Type B pancreatic cell (in vitro differentiated cells): Measurements from ENCODE around the gene CACNG1. TPM values are rescaled to one million over a fixed set of nuclear protein-coding genes. Genes with fewer than 3 reads are reported as not detected.

Source experiments
- DNase-seq: peaks from one replicate; pipeline ENCODE4 v3.0.0; 2021; ENCODE audit warnings: mixed read lengths; ENCODE audit not compliant: unreplicated experiment; ENCODE audit errors: extremely low spot score
- H3K27ac Mint-ChIP-seq: 2 replicates; pipeline ENCODE4 v1.8.0; 2021; ENCODE audit warnings: mild to moderate bottlenecking, mixed read lengths
- H3K27me3 Mint-ChIP-seq: 2 replicates; pipeline ENCODE4 v1.8.0; 2021; ENCODE audit warnings: mixed read lengths
- H3K36me3 Mint-ChIP-seq: 2 replicates; pipeline ENCODE4 v1.8.0; 2021; ENCODE audit warnings: mixed read lengths
- H3K4me1 Mint-ChIP-seq: one replicate; pipeline ENCODE4 v1.8.0; 2021; ENCODE audit warnings: mixed read lengths; ENCODE audit not compliant: unreplicated experiment
- H3K4me3 Mint-ChIP-seq: 2 replicates; pipeline ENCODE4 v1.8.0; 2021; ENCODE audit warnings: mild to moderate bottlenecking, mixed read lengths
- H3K9me3 Mint-ChIP-seq: 2 replicates; pipeline ENCODE4 v1.8.0; 2021; ENCODE audit warnings: mixed read lengths
- CTCF ChIP-seq: fragments of 200-600 bp; sonication (generic); conservative IDR thresholded peaks from 2 replicates; pipeline ENCODE4 v1.5.0; 2021; ENCODE audit warnings: antibody characterized with exemption, mild to moderate bottlenecking
- total RNA-seq: library from RNA; stranded (reverse); gene quantifications from 2 replicates; pipeline ENCODE4 v1.2.1, GENCODE V29; 2021; ENCODE audit warnings: low replicate concordance

CACNG1 gene
- total RNA-seq, 1 donor from 2014 or later, result 0.24 TPM

DNA sequence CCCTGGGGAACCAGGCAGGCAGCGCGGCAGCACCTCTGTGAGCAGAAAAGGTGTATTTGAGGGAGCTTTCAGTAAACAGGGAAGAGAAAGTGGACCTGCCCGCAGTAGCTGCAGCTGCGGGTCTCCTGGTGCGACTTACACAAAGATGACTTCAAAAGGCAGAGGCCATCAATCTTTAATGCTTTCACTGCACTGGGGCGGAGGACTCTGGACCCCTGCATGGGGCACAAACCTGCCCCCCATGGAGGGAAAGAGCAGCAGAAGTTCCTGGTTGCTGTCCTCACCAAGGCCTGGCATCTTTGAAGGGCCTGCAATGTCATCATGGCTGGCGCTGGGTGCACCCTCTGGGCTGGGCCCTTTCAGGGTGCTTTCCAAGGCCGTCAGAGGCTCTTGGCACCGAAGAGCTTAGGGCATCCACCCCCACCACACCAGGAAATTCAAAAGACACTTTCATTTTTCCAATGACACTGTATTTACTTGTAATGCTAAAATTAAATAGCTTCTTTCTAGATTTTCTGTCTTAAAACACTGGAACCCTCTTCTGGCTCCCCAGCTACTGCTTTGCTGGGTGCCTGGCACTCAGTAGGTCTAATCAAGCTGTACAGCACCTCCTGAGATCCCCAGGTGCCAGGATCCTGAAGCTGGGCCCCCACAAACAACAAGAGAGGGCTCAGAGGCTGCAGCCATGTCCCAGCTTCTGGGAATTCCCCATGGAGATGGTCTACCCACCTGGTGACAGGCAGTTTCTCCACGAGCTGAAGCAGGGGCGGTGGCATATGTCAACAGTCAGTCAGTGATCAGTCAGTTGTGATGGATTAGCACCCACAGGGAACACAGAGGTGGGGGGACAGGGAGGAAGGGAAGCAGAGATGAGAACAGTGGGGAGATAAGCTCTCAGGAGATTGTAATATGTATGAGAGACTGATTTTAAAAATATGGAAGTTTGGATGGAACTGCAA lies 2.1 kb upstream of the CACNG1 start:
- no peaks in the 10 kb centered on the region for H3K36me3 Mint-ChIP-seq
- no peak for DNase-seq
- peaks cover 8% of the 10 kb centered on the region for H3K4me1 Mint-ChIP-seq
- H3K27ac Mint-ChIP-seq, result no peak overlapping the region
- no peaks in the 10 kb centered on the region for H3K9me3 Mint-ChIP-seq
- no peak for TF ChIP-seq CTCF
- no peak overlapping the region for H3K4me3 Mint-ChIP-seq
- H3K27me3 Mint-ChIP-seq, result peaks cover 3% of the 10 kb centered on the region

DNA sequence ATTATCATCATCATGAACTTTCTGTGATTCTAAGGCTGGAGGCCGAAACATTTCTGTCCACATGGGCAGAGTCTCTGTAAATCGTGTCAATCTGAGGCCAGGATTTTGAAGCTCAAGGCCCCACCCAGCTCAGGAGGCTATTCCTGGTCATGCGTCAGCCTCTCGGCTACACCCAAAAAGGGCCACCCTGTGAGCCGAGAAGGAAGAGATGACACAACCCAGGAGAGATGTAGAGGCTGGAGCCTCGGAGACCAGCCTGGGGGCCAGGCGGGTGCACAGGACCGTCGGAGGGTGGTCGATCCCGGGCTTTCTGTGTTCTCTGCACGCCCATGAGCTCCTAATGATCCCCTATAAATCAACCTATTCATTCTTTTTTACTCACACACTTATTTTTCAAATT lies 1.1 kb upstream of the CACNG1 start:
- Mint-ChIP-seq H3K27me3 (peaks cover 3% of the 10 kb centered on the region), H3K4me3 (no peak overlapping the region), H3K27ac (peak overlapping the region; percentile 64), H3K36me3 (no peaks in the 10 kb centered on the region), H3K4me1 (peaks cover 8% of the 10 kb centered on the region), H3K9me3 (no peaks in the 10 kb centered on the region)
- no peak for TF ChIP-seq CTCF
- DNase-seq, result no peak

GRCh38 chr17:67044940-67045339 lies 586 bp downstream of the CACNG1 start:
- no peak overlapping the region for H3K4me3 Mint-ChIP-seq
- no peak for TF ChIP-seq CTCF
- H3K4me1 Mint-ChIP-seq, result peaks cover 8% of the 10 kb centered on the region
- DNase-seq, result no peak
- peaks cover 8% of the 10 kb centered on the region for H3K9me3 Mint-ChIP-seq
- H3K36me3 Mint-ChIP-seq, result no peaks in the 10 kb centered on the region
- no peak overlapping the region for H3K27ac Mint-ChIP-seq
- peaks cover 3% of the 10 kb centered on the region for H3K27me3 Mint-ChIP-seq

- Mint-ChIP-seq H3K4me1 (peaks cover 8% of the 10 kb centered on the region), H3K27me3 (peaks cover 3% of the 10 kb centered on the region), H3K9me3 (peaks cover 8% of the 10 kb centered on the region), H3K27ac (no peak overlapping the region), H3K4me3 (no peak overlapping the region), H3K36me3 (no peaks in the 10 kb centered on the region)
- DNase-seq, result no peak
- TF ChIP-seq CTCF, result no peak
Observed at GRCh38 chr17:67046398-67046797, 2.0 kb downstream of the CACNG1 start.

DNA sequence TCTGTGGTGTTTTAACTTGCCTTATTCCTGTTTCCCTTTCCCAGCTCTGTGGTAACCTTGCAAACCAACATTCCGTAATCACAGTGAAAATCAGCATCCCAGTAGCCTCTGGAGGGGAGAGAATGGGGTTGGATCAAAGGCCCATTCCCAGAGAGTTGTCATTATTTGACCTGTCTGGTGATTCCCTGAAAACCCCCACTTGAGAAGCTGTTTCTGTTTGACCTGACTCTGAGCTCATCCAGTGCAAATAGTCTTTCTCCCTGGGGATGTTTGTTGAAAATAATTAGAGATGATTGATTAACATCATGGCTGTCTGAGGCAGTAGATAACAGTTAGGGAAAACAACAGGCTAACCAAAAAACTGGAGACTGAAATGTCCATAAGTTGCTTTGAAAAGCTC lies 3.0 kb downstream of the CACNG1 start:
- no peak overlapping the region for H3K4me3 Mint-ChIP-seq
- H3K27ac Mint-ChIP-seq, result no peak overlapping the region
- no peaks in the 10 kb centered on the region for H3K36me3 Mint-ChIP-seq

More for the DNA sequence above, 3.0 kb downstream of the CACNG1 start:
- Mint-ChIP-seq H3K4me1 (peaks cover 8% of the 10 kb centered on the region), H3K27me3 (peaks cover 2% of the 10 kb centered on the region), H3K9me3 (peaks cover 8% of the 10 kb centered on the region)
- DNase-seq, result no peak
- no peak for TF ChIP-seq CTCF
